A172 (cell line): ENCODE results near the gene OR2F2. TPM values are rescaled to one million over a fixed set of nuclear protein-coding genes. Genes with fewer than 3 reads are reported as not detected.

ENCODE experiments used
- DNase-seq: peaks from one replicate; pipeline ENCODE4 v3.0.0-alpha.2; 2015; ENCODE audit warnings: low spot score
- total RNA-seq: library from RNA; depleted of rRNA; stranded (reverse); fragments of >200 nt; shearing (Covaris generic); gene quantifications from 2 replicates; pipeline ENCODE4 v1.2.3, GENCODE V29; 2014; rRNA removed

The OR2F2 gene, protein sequence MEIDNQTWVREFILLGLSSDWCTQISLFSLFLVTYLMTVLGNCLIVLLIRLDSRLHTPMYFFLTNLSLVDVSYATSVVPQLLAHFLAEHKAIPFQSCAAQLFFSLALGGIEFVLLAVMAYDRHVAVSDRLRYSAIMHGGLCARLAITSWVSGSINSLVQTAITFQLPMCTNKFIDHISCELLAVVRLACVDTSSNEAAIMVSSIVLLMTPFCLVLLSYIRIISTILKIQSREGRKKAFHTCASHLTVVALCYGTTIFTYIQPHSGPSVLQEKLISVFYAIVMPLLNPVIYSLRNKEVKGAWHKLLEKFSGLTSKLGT
- not detected in 2 replicates for total RNA-seq

DNA sequence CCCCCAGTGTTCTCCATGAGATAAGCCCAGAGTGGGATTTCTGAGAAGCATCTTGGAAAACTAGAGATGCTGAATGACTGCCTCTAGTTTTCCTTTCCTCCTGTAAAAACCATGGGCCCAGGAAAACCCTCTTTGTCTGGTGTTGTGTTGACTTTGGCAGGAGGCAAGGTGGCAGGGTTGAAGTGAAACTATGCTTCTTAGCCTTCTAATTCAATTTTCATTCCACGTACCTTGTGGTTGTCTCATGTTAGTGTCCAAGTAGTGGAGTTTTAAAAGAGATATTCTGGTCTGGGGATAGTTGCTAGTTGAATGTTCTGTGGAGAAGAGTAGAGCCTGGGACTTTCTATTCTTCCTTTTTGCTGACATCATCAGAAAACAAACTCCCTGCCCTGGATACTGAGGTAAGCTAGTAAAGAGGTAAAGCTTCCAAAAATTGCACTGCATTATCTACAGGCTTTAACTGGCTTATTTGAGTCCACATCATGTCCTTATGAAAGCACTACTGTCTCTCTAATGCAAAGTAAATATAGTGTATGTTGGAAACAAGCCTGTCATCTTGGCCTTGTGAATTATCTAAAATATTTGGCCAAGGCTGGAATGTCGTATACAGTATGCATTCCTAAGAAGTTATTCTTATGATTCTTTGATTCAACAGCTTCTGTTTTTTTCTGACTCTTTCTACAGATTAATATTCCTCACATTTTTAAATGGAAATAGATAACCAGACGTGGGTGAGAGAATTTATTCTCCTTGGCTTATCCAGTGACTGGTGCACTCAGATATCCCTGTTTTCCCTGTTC is at the start of gene OR2F2:
Gene OR2F2 (plus strand): TSS at position 708 of the 800 bp plus-strand sequence. CDS start 0 bp downstream, at position 708.
- DNase-seq, result peak; percentile 8

DNA sequence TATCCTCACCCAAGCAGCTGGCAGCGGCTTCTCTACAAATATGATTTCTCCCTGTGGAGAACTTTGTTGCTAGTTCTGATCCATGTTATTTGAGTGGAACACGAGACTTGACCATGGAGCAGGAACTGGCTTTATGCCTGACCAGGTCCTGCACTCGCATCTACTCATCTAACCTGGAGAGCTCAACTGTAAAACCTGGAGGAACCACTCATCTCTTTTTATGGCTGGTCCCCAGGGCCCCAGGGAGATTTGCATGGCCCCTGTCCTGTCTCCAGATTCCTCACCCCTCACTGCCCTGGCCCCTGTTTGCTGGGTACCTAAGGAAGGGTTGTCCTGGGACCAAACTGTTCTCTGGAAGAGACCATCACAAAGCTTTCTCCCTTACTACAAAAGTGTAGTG is 49.1 kb upstream of the OR2F2 start:
- no peak for DNase-seq

DNA sequence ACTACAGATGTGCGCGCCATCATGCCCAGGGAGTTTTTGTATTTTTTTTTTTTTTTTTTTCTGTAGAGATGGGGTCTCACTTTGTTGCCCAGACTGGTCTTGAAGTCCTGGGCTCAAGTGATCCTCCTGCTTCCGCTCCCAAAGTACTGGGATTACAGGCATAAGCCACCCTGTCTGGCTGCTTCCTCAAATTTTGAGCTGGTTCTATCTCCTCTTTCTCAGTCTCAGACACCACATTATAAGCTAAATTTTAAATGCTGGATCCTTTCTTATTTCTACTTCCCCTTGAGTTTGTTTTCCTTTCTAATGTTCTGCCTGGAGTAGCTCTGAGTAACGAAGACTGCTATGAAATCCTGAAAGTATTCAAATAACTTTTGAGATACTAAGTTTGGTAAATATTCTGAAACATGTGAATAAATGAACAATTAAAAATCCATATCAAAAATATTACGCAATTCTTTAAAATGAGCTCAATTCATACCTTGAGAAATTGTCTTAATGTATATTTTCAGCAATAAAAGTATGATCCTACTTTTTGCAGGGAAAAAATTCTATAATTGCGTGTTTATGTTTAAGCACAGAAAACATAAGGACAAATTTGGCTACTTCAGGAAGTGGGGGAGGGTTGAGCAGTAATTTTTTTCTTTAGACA is 48.1 kb upstream of the OR2F2 start:
- no peak for DNase-seq

DNA sequence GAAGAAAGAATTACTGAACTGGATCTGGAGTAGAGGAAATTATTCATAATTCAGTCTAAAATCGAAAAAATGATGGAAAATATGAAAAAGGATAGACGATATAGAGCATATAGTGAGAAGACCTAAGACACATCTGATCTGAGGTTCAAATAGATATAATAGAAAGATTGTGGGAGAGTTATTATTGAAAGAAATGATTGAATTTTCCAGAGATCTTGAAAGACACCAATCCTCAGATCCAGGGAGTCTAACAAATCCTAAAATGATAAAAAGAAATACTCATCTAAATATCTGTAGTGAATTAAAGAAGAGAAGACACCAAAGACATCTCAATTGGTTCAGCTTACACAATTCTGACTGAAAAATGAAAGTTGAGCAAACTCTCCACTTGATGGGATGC is 46.0 kb upstream of the OR2F2 start:
- DNase-seq, result no peak

DNA sequence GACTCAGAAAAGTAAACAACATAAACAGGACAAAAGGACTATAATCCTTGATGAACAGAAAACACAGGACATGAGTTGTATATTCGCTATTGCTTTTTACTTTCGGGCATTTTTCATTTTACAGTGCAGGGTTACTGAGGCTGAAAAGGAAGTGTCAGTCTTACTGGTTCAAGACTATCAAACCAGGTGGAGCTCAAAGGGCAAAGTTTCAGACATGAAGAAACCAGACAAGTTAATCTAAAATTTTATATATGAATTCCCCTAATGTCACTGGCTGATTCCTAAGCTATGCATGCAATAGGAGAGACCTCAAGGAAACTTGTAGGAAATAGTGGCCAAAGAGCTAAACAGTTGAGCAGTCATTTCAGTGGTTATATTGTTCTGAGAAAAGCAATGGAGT is 44.5 kb upstream of the OR2F2 start:
- no peak for DNase-seq

DNA sequence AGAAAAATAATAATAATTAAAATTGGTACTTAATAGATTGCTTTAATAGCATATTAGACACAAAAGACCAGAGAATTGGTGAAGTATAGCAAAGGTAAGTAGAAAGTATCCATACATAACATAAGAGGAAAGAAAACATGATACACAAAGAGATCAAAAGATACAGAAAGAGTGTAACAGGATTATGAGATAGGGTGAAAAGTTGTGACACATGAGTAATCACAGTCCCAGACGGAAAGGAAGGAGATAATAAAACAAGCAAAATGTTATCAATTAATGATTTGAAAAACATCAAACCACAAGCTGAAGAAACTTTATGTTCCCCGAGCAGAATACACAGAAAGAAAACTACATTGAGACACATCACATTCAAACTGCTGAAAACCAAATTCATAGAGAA is 43.6 kb upstream of the OR2F2 start:
- DNase-seq, result no peak

DNA sequence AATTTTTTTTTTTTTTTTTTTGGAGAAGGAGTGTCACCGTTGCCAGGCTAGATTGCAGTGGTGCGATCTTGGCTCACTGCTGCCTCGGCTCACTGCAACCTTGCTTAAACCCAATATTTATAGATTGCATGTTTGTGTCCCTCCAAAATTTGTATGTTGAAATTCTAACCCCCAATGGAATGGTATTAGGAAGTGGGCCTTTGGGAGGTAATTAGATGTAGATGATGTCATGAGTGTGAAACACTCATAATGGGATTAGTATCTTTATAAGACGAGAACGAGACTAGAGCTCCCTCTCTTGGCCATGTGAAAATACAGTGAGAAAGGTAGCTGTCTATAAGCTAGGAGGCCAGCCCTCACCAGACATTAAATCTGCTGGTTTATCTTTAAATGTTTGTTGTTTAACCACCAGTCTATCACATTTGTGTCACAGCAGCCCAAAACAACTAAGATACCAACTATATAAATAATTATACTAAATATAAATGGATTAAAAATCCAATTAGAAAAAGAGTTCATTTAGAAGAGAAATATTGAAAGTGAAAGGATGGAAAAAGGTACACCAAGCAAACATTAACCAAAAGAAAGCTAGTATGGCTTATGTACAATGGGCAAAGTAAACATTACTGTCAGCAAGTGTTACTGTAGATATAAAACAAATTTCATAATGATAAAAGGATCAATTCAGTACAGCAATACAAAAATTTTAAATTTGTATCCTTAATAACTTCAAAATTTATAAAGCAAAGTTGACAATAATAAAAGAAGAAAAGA is 42.3 kb upstream of the OR2F2 start:
- DNase-seq, result peak; percentile 73

DNA sequence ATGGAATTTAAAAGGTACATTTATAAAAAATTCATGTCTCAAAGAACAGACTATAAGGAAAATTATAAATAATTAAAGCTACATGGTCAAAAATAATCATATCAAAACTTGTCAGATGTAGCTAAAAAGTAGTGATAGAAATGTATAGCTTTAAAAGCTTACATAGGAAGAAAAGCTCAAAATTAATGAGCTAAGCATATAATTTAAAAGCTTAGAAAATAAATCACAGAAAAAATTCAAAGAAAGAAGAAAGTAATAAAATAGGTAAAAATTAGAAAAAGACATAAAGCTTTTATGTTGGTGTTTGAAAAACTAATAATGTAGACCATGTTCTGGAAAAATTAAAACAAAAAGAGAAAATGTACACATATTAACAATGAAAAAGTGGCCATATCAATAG is 38.4 kb upstream of the OR2F2 start:
- DNase-seq, result no peak

DNA sequence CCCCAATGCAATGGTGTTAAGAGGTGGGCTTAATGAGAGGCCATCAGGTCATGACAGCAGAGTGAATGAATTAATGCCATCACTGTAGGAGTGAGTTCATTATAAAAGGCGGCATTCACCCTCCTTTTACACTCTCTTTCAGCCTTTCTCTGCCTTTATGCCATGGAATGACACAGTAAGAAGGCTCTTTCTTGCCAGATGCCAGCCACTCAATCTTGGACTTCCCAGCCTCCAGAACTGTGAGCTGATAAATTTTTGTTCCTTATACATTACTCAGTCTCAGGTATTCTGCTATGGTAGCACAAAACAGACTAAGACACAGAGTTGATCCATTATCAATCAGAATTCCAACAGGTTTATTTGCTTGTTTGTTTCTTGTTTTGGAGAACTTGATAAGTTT is 36.2 kb upstream of the OR2F2 start:
- no peak for DNase-seq

DNA sequence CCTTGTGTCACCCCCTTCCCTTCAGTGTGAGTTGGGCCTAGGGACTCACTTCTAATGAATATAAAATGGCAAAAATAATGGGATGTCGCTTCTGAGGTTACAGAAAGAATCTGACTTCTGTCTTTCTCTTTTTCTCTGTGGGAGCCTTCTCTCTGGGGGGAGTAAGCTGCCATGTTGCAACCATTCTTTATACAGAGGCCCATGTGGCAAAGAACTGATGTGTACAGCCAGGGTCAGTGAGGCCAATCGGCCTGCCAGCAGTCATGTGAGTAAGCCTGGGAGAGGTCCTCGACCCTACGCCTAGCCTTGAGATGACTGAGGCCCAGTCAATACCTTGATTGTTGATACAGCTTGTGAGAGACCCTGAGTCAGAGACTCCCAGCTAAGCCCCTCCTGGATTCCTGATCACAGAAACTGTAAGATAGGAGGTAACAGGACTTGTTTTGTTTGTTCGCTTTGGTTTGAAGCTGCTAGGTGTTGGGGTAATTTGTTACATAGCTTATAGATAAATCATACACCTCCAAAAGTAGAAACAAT is 34.7 kb upstream of the OR2F2 start:
- DNase-seq, result no peak

DNA sequence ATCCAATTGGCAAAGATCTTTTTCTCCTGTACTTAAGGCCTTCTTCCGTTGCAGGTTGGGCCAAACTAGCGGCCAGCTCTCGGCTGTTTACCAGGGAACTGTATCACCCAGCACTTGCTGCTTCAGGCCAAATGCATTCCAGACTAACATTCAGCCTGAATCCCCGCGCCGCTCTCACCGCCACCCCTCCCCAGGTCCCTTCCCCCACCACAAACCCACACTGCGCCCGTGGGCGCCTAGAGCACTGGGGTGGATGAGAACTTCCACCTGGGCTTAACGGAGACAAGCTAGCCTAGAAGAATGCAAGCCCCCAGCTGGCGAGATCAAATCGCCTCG is 33.7 kb upstream of the OR2F2 start:
- DNase-seq, result peak; percentile 30

DNA sequence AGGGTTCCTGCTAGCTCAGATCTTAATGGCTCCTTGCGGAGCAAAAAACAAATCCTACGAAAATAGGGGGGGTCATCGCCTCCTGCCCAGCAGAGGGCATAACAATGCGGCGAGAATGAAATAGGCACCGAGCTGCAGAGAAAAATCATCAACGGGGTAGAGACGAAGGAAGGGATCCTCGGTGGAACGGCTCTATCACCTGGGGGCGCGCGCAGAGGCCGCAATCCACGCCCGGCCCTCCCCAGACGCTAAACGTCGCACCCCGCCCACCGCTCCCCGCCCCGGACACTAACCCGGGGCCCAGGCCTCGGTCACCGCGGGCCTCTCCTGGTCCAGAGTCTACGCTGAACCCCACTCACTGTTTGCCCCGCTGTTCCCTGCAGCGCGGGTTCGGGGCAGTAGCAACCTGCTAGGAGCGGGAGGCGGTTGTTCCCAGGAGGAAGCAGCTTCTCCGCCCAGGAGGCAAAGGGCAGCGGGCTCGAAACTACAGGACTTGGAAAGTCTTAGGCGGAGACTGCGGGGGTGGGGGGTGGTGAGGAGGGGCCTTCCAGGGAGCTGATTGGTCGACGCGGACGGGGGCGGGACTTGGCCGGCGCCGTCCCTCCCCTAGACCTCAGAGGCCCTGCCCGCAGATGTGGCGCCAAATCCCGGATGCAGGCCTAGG is 33.2 kb upstream of the OR2F2 start, which contains the start of gene TCAF1:
Gene TCAF1 (minus strand): TSS at position 509 of the 664 bp plus-strand sequence. CDS start 25,568 bp downstream, outside the sequence.
- peak; percentile 89 for DNase-seq

DNA sequence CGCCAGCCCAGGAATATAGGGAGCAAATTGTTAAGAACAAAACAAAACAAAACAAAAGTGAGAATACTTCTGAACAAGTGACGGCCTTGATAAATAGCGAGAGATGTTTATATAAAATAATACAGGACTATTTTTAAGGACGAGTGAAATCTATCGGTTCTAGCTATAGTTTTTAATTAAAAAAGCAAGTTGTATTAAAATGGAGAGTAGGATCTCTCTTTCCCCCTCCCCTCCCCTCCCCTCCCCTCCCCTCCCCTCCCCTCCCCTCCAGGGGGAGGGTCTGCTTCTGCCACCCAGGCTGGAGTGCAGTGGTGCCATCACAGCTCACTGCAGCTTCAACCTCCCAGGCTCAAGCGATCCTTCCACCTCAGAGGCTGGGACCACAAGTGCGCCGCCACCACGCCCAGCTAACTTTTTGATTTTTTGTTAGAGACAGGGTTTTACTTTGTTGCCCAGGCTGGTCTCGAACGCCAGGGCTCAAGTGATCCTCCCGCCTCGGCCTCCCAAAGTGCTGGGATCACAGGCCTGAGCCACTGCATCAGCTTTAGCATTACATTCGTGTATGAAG is 32.6 kb upstream of the OR2F2 start:
- no peak for DNase-seq

DNA sequence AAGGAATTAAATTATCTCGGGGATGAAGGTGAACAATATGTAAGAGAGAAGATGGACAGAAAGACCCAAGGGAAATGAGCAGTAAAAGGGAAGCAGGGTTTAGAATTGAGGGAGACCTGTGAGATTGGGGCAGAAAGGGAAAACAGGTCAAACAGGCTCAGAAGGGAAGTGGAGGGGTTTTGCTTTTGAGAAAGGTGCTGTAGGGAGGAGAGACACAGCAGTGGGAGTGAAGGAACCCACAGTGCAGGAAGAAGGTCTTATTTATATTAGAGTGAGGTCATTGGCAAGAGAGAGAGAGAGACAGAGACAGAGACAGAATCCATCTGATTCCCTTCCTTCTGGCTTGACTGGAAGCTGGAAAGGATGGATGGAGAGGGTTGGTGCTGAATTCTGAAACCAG is 29.5 kb upstream of the OR2F2 start:
- no peak for DNase-seq

DNA sequence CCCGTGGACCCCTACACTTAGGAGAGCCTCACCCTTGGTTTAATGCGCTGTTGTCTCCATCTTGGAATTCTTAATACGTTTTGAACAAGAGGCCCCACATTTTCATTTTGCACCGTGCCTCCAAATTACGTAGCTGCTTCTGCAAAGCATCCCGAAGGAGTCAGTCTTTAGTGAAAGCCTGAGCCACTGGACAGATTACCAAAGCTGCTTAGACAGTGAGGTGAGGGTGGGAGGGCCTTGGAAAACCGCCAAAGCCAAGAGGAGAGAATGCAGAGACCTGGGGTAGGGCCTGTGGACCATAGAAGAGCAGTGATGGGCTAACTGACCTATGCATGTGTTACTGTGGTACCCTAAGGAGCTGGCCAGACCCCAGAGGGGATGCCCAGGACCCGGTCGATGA is 28.9 kb upstream of the OR2F2 start:
- no peak for DNase-seq

DNA sequence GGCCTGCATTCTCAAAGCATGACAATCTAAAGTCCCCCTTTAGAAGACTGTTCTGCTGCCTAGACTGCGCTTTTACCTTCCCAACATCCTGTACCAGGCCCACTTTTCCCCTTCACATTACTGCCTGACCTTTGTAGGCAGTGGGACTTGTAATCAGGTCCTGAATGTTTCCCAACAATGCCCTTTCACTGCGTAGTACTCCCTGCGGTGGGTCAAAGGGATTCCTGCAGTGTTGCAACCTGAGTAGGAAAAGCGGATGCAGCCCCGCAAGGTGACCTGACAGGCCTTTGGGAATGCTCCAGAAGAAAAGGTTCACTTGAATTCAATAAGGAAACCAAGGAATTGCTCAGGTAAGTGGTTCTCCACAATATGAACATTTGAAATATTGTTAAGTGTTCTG is 28.1 kb upstream of the OR2F2 start:
- no peak for DNase-seq

DNA sequence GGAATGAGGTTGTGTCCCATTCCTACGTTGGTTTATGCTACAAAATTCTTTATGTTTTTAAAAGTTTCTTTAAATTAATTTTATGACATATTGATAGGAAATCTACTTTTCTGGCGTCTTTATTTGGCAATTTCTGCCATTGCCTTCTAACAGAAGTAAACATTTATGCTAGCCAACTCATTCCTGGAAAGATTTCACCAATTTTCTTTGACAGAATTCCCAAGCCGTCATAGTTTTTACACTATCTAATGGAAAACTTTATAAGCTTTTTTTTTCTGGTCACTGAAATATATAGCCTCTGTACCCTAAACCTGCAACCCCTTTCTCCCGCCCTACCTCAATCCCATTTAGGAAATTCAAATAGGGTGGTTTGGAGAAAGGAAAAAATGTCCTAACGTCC is 26.9 kb upstream of the OR2F2 start:
- DNase-seq, result no peak

DNA sequence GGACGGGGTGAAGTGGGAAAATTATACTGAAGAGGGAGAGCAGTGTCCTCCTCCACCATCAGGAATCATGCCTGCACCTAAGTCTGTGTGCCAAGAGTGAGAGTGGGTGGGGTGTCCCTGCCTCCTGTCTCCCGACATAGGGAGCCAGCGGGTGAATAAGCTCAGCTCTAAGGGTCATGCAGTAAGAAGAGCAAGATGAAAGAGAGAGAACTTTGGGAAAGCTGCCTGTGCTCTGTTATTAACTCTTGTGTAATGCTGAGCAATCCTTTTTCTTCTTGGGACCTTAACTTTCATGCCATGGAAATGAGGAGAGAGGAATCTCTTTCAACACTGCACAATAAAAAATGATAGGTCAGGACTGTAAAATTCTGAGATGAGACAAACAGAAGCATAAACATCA is 25.2 kb upstream of the OR2F2 start:
- DNase-seq, result no peak

DNA sequence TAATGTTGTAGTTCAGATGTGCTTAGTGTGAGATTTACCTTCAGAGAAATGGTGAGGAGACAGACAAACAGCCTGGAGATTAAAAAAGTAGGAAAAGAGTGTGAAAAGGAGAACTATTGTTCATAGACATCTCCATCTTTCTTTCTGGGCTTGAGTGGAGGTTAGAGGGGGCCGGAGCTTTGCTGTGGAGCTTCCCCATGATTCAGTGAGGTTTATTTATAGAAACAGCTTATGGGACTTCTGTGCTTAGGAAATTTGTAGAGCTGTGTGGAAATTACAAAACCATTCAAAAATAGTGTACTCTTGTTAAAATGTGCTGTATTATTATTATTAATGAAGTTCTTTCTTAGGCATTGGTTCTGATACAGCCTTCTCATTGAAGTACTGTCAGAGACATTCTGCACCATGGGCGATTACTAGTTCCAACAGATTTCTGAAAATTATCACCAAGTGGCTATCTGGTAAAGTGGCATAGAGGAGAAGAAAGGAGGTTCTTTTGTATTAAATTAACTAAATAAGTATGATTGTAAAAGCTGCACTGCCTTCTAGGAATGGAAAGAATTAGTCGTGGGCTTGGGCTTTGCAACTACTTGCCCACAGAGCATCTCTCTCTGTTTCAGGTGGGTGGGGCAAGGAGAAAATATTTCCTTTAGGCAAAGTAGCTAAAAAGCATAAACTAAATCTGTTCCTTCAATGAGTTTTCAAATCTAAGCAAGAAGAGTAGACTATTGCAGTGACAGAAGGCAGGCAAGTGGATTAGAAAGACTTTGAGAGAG is 24.4 kb upstream of the OR2F2 start:
- DNase-seq, result no peak
